ENCODE data around the gene GPR27. TPM values are rescaled to one million over a fixed set of nuclear protein-coding genes. Genes with fewer than 3 reads are reported as not detected.

GPR27 gene
- total RNA-seq, 2 donors from 2014 or later: 0.61 to 2.2 TPM

DNA sequence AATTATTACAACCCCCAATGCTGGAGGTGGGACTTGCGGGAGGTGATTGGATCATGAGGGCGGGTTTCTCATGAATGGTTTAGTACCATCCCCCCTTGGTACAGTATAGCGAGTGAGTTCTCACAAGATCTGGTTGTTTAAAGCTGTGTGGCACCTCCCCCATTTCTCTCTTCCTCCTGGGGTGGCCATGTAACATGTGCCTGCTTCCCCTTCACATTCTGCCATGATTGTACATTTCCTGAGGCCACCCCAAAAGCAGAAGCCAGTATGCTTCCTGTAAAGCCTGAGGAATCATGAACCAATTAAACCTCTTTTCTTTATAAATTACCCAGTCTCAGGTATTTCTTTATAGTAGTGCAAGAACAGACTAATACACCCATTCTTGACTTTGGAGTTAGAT, 51.5 kb downstream of the GPR27 start:
- H3K27me3 ChIP-seq: no peaks in the 10 kb centered on the region
- DNase-seq: no peak
- TF ChIP-seq, protein P1, sequence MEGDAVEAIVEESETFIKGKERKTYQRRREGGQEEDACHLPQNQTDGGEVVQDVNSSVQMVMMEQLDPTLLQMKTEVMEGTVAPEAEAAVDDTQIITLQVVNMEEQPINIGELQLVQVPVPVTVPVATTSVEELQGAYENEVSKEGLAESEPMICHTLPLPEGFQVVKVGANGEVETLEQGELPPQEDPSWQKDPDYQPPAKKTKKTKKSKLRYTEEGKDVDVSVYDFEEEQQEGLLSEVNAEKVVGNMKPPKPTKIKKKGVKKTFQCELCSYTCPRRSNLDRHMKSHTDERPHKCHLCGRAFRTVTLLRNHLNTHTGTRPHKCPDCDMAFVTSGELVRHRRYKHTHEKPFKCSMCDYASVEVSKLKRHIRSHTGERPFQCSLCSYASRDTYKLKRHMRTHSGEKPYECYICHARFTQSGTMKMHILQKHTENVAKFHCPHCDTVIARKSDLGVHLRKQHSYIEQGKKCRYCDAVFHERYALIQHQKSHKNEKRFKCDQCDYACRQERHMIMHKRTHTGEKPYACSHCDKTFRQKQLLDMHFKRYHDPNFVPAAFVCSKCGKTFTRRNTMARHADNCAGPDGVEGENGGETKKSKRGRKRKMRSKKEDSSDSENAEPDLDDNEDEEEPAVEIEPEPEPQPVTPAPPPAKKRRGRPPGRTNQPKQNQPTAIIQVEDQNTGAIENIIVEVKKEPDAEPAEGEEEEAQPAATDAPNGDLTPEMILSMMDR (IDR thresholded peaks at IDR 0.05): no peak
- intact Hi-C loops (cut with DNase I): no loop called here
- H3K9me3 ChIP-seq: no peaks in the 10 kb centered on the region
- H3K4me1 ChIP-seq: no peaks in the 10 kb centered on the region
- no peaks in the 10 kb centered on the region for H3K36me3 ChIP-seq
- no peak overlapping the region for H3K27ac ChIP-seq
- H3K9ac ChIP-seq (ENCODE audit: low read depth in 2 of 2, low read length in 2 of 2): no peak overlapping the region
- no peak overlapping the region for H3K4me3 ChIP-seq

DNA sequence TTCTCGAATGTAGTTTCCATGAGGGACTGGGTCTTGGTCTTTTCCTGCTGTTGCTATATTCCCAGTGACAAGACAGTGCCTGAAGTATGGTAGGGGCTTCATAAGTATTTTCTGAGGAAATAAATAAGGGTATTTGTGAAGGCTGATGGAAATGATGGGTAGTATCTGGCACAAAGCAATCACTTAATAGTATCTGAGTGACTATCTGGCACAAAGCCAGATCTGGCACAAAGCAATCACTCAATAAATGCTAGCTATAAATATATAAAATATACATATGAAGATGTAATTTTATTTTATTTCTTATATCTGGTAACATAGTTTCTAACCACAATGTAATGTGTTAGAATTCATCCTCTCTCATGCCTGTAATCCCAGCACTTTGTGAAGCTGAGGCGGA, 52.0 kb downstream of the GPR27 start:
- Histone ChIP-seq H3K27me3 (no peaks in the 10 kb centered on the region), H3K4me3 (no peak overlapping the region), H3K27ac (no peak overlapping the region), H3K36me3 (no peaks in the 10 kb centered on the region), H3K9ac (ENCODE audit: low read depth in 2 of 2, low read length in 2 of 2) (no peak overlapping the region), H3K9me3 (no peaks in the 10 kb centered on the region), H3K4me1 (no peaks in the 10 kb centered on the region)
- no peak for DNase-seq
- TF ChIP-seq, protein P1 (IDR thresholded peaks at IDR 0.05): no peak
- intact Hi-C loops (cut with DNase I): no loop called here

Other genes with a start within 250 kb of the GPR27 start
- 100 to 1,000 TPM; 127 to 128 TPM for gene FOXP1, start 170.1 kb upstream of the GPR27 start, total RNA-seq
- 10 to 100 TPM; 14.5 to 44.2 TPM for gene EIF4E3, start 28.5 kb upstream of the GPR27 start, total RNA-seq
- under 1 TPM in 1 of 2 donors, not detected in 1; 0.35 TPM for gene PROK2, start 31.3 kb downstream of the GPR27 start, total RNA-seq

Data from colonic mucosa (tissue), 4 donors.